Neural cell (in vitro differentiated cells): ENCODE data around the gene CPNE9.

ENCODE experiments used
- EP300 ChIP-seq: fragments of 450-650 bp; conservative IDR thresholded peaks from 2 replicates; pipeline ENCODE4 v1.6.1; 2014; ENCODE audit warnings: antibody characterized with exemption, mild to moderate bottlenecking, moderate library complexity; ENCODE audit not compliant: poor library complexity, severe bottlenecking
- EZH2 ChIP-seq: fragments of 200-600, 300-800 bp; shearing (Covaris generic), sonication (generic); IDR thresholded peaks from 2 replicates; pipeline ENCODE4 v1.6.1; 2014; ENCODE audit warnings: antibody characterized with exemption, low read length, borderline replicate concordance, mild to moderate bottlenecking; ENCODE audit not compliant: insufficient read depth, poor library complexity, severe bottlenecking
- MXI1 ChIP-seq: fragments of 450-650 bp; conservative IDR thresholded peaks from 2 replicates; pipeline ENCODE4 v1.6.1; 2014; ENCODE audit warnings: antibody characterized with exemption, mild to moderate bottlenecking; ENCODE audit not compliant: poor library complexity, severe bottlenecking
- POLR2AphosphoS5 ChIP-seq: IDR thresholded peaks from 2 replicates; pipeline ENCODE4 v1.6.1; 2012
- RAD21 ChIP-seq: fragments of 450-650 bp; conservative IDR thresholded peaks from 2 replicates; pipeline ENCODE4 v1.6.1; 2014; ENCODE audit warnings: antibody characterized with exemption, mild to moderate bottlenecking, moderate library complexity
- REST ChIP-seq: IDR thresholded peaks from 2 replicates; pipeline ENCODE4 v1.6.1; 2012; ENCODE audit warnings: borderline replicate concordance
- SMC3 ChIP-seq: fragments of 450-650 bp; conservative IDR thresholded peaks from 2 replicates; pipeline ENCODE4 v1.6.1; 2014; ENCODE audit warnings: antibody characterized with exemption, mild to moderate bottlenecking, moderate library complexity; ENCODE audit not compliant: poor library complexity
- TAF1 ChIP-seq: IDR thresholded peaks from 2 replicates; pipeline ENCODE4 v1.6.1; 2012; ENCODE audit warnings: low read depth
- TF ChIP-seq, protein P1 (sequence below): fragments of 450-650 bp; IDR thresholded peaks from 2 replicates; pipeline ENCODE4 v1.5.1; 2014; ENCODE audit warnings: antibody characterized with exemption, mild to moderate bottlenecking, moderate library complexity; ENCODE audit not compliant: poor library complexity, severe bottlenecking

DNA sequence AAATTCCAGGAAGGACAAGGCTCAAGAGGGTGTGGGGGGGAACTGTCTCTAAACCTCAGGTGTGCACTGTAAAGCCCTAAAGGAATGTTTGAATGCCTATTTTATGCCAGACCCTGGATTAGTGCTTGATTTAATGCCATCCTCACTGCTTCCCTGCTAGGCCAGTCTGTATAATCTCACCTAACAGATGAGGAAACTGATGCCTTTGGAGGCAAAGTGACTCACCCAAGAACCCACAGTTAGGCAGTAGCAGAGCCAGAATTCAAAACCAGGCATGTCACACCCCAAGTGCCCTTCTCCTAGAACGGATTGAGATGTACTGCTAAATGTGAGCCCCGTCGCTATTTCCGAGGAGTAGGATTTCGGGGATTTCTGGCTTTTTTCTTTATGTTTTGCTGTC lies 58.3 kb downstream of the CPNE9 start:
- no peak for TF ChIP-seq MXI1
- TF ChIP-seq RAD21: no peak
- no peak for TF ChIP-seq REST
- TF ChIP-seq, protein P1, sequence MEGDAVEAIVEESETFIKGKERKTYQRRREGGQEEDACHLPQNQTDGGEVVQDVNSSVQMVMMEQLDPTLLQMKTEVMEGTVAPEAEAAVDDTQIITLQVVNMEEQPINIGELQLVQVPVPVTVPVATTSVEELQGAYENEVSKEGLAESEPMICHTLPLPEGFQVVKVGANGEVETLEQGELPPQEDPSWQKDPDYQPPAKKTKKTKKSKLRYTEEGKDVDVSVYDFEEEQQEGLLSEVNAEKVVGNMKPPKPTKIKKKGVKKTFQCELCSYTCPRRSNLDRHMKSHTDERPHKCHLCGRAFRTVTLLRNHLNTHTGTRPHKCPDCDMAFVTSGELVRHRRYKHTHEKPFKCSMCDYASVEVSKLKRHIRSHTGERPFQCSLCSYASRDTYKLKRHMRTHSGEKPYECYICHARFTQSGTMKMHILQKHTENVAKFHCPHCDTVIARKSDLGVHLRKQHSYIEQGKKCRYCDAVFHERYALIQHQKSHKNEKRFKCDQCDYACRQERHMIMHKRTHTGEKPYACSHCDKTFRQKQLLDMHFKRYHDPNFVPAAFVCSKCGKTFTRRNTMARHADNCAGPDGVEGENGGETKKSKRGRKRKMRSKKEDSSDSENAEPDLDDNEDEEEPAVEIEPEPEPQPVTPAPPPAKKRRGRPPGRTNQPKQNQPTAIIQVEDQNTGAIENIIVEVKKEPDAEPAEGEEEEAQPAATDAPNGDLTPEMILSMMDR: no peak
- no peak for TF ChIP-seq POLR2AphosphoS5
- no peak for TF ChIP-seq EZH2
- no peak for TF ChIP-seq EP300
- TF ChIP-seq TAF1: no peak
- TF ChIP-seq SMC3: no peak
